GM12801 (cell line): ENCODE data around the gene EIF3D.

ENCODE experiments used
- CTCF ChIP-seq: IDR thresholded peaks from one replicate; pipeline ENCODE4 v1.5.1; 2011; ENCODE audit warnings: control low read depth; ENCODE audit not compliant: insufficient read length; ENCODE audit errors: extremely low read depth

Gene EIF3D

GRCh38 chr22:36467946-36468345 lies 61.0 kb downstream of the EIF3D start:
- TF ChIP-seq CTCF, result no peak

- TF ChIP-seq CTCF, result no peak
Measured at GRCh38 chr22:36467042-36467810, 61.7 kb downstream of the EIF3D start.

GRCh38 chr22:36466258-36466657 lies 62.7 kb downstream of the EIF3D start:
- no peak for TF ChIP-seq CTCF

GRCh38 chr22:36465232-36466021 lies 63.5 kb downstream of the EIF3D start:
- no peak for TF ChIP-seq CTCF

GRCh38 chr22:36464715-36465231 lies 64.2 kb downstream of the EIF3D start:
- TF ChIP-seq CTCF, result no peak

GRCh38 chr22:36463783-36464184 lies 65.2 kb downstream of the EIF3D start:
- TF ChIP-seq CTCF, result no peak
